AG04449 (cell line): Measurements from ENCODE around the gene TPSG1.

Experiments used
- CTCF ChIA-PET: fragments of 350-600 bp; formaldehyde crosslinking; extraction: SDS; loops from one replicate; lab custom pipeline; 2021; ENCODE audit warnings: antibody characterized with exemption; lab: Yijun Ruan, JAX
- POLR2A ChIA-PET: fragments of 400-600, 350-600 bp; formaldehyde crosslinking; extraction: SDS; loops from one replicate; lab custom pipeline; 2020; ENCODE audit warnings: antibody characterized with exemption, inconsistent platforms; lab: Yijun Ruan, JAX
- DNase-seq: peaks from one replicate; pipeline ENCODE4 v3.0.0-alpha.2; 2010; ENCODE audit warnings: low read depth, low spot score
- H3K4me3 ChIP-seq: 2 replicates; pipeline ENCODE4 v1.5.1; 2011; ENCODE audit warnings: low read depth, mild to moderate bottlenecking, control low read depth, low read length
- CTCF ChIP-seq: IDR thresholded peaks from one replicate; pipeline ENCODE4 v1.5.1; 2011; ENCODE audit warnings: mild to moderate bottlenecking, moderate library complexity, low read length, control low read depth, inconsistent platforms; ENCODE audit not compliant: insufficient read depth; ENCODE audit errors: missing control alignments

The TPSG1 gene

GRCh38 chr16:1181404-1182315, 43.4 kb downstream of the TPSG1 start:
- CTCF ChIA-PET = no interaction called here
- POLR2A ChIA-PET = no interaction called here

GRCh38 chr16:1180549-1181403, 44.3 kb downstream of the TPSG1 start:
- no peak for TF ChIP-seq CTCF
- no peak overlapping the region for H3K4me3 ChIP-seq
- ChIA-PET POLR2A (no interaction called here), CTCF (no interaction called here)
- no peak for DNase-seq

More at GRCh38 chr16:1181404-1182315, 43.4 kb downstream of the TPSG1 start:
- no peak overlapping the region for H3K4me3 ChIP-seq
- no peak for TF ChIP-seq CTCF
- DNase-seq = no peak

- ChIA-PET POLR2A (no interaction called here), CTCF (no interaction called here)
- no peak overlapping the region for H3K4me3 ChIP-seq
- DNase-seq = no peak
- TF ChIP-seq CTCF = no peak
These were observed 46.7 kb downstream of the TPSG1 start for GRCh38 chr16:1178295-1178910.

- ChIA-PET CTCF (no interaction called here), POLR2A (no interaction called here)
- DNase-seq = no peak
- no peak for TF ChIP-seq CTCF
- H3K4me3 ChIP-seq = no peak overlapping the region
These were observed 47.3 kb downstream of the TPSG1 start for GRCh38 chr16:1177750-1178149.

- CTCF ChIA-PET = no interaction called here
- POLR2A ChIA-PET = no interaction called here
- no peak overlapping the region for H3K4me3 ChIP-seq
- TF ChIP-seq CTCF = no peak
- DNase-seq = no peak
These were observed 48.0 kb downstream of the TPSG1 start for GRCh38 chr16:1177053-1177452.
